ENCODE data around the gene DDX42. TPM values are rescaled to one million over a fixed set of nuclear protein-coding genes. Genes with fewer than 3 reads are reported as not detected.
A peak's percentile ranks its signal among the peaks of the same experiment; 100 is the strongest.

Gene DDX42
- total and polyA plus RNA-seq, 9 of the 15 experiments (the other 6 are each of a cell fraction or from before 2014, with no cell fraction given) = 16.5 to 149 (median 87.6) TPM

DNA sequence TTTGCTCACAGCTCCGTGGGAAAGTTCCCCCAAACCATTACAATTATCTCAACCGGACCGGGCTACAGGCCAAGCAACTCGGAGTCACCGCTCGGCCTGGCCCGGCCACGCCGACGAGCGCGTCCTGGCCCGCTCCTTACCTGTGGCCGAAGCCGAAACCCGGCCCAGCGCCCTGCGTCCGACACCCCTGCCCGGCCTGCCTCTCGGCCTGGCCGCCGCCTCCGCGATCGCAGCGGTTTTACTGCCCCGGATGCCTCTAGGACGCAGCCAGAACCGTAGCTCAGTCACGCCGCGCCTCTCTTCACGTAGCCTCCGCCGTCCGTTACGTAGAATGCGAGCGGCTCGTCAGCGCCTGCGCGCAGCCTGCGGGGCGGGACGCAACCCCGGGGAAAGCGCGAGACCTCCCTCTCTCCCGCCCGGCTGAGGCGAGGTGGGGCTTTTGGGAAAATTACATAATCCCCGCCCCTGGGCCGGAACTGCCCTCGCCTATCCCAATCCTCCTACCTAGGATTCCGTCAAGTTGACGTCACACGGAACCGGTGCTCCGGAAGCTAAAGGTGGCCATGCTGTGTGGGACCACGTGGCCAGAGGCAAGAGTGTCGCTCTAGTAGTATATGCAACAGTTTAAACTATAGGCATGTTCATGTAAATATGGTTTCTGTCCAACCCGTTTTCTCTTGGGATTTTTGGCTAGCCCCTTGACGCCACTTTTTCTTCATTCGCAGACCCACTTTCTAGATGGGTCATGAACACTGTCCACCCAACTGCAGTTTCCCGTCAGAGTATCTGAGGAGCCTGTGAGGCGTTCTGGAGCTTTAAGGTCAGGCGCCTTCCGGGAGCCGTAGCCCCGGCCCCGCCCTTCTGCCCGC lies 464 bp upstream of the DDX42 start, which contains the start of gene CCDC47 (continued):
- TF ChIP-seq, protein P1, sequence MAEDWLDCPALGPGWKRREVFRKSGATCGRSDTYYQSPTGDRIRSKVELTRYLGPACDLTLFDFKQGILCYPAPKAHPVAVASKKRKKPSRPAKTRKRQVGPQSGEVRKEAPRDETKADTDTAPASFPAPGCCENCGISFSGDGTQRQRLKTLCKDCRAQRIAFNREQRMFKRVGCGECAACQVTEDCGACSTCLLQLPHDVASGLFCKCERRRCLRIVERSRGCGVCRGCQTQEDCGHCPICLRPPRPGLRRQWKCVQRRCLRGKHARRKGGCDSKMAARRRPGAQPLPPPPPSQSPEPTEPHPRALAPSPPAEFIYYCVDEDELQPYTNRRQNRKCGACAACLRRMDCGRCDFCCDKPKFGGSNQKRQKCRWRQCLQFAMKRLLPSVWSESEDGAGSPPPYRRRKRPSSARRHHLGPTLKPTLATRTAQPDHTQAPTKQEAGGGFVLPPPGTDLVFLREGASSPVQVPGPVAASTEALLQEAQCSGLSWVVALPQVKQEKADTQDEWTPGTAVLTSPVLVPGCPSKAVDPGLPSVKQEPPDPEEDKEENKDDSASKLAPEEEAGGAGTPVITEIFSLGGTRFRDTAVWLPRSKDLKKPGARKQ (CRISPR knock-in tag; IDR thresholded peaks at IDR 0.05) = no peak
- TF ChIP-seq NEUROD1 (IDR thresholded peaks at IDR 0.05; ENCODE audit: borderline replicate concordance, low read depth, low read length, partially characterized antibody) (peak; percentile 66), POLR2AphosphoS2 (IDR thresholded peaks at IDR 0.05; ENCODE audit: low read length) (no peak), ZNF282 (CRISPR knock-in tag; IDR thresholded peaks at IDR 0.05) (no peak), PHB (CRISPR knock-in tag; IDR thresholded peaks at IDR 0.05) (0 out of 2 replicates have a peak, but pooled peaks have one; percentile 30), SRF (CRISPR knock-in tag; IDR thresholded peaks at IDR 0.05) (no peak; a peak in 1 of 4 replicates), RFX5 (IDR thresholded peaks at IDR 0.05; ENCODE audit: low read depth, low read length) (peak; percentile 46; the same call in 1 of the 2 replicates), HLTF (IDR thresholded peaks at IDR 0.05) (no peak), POLR2H (tag; IDR thresholded peaks at IDR 0.05; ENCODE audit: low read depth) (peak; percentile 92), FOXJ2 (tag; IDR thresholded peaks at IDR 0.05) (no peak)
- TF ChIP-seq, protein P2, sequence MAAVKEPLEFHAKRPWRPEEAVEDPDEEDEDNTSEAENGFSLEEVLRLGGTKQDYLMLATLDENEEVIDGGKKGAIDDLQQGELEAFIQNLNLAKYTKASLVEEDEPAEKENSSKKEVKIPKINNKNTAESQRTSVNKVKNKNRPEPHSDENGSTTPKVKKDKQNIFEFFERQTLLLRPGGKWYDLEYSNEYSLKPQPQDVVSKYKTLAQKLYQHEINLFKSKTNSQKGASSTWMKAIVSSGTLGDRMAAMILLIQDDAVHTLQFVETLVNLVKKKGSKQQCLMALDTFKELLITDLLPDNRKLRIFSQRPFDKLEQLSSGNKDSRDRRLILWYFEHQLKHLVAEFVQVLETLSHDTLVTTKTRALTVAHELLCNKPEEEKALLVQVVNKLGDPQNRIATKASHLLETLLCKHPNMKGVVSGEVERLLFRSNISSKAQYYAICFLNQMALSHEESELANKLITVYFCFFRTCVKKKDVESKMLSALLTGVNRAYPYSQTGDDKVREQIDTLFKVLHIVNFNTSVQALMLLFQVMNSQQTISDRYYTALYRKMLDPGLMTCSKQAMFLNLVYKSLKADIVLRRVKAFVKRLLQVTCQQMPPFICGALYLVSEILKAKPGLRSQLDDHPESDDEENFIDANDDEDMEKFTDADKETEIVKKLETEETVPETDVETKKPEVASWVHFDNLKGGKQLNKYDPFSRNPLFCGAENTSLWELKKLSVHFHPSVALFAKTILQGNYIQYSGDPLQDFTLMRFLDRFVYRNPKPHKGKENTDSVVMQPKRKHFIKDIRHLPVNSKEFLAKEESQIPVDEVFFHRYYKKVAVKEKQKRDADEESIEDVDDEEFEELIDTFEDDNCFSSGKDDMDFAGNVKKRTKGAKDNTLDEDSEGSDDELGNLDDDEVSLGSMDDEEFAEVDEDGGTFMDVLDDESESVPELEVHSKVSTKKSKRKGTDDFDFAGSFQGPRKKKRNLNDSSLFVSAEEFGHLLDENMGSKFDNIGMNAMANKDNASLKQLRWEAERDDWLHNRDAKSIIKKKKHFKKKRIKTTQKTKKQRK (IDR thresholded peaks at IDR 0.05; ENCODE audit: borderline replicate concordance, low read depth, low read length) = no peak
- TF ChIP-seq, protein P3, sequence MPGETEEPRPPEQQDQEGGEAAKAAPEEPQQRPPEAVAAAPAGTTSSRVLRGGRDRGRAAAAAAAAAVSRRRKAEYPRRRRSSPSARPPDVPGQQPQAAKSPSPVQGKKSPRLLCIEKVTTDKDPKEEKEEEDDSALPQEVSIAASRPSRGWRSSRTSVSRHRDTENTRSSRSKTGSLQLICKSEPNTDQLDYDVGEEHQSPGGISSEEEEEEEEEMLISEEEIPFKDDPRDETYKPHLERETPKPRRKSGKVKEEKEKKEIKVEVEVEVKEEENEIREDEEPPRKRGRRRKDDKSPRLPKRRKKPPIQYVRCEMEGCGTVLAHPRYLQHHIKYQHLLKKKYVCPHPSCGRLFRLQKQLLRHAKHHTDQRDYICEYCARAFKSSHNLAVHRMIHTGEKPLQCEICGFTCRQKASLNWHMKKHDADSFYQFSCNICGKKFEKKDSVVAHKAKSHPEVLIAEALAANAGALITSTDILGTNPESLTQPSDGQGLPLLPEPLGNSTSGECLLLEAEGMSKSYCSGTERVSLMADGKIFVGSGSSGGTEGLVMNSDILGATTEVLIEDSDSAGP (CRISPR knock-in tag; IDR thresholded peaks at IDR 0.05) = peak; percentile 83; the same call in 1 of the 2 replicates
- TF ChIP-seq, protein P4, sequence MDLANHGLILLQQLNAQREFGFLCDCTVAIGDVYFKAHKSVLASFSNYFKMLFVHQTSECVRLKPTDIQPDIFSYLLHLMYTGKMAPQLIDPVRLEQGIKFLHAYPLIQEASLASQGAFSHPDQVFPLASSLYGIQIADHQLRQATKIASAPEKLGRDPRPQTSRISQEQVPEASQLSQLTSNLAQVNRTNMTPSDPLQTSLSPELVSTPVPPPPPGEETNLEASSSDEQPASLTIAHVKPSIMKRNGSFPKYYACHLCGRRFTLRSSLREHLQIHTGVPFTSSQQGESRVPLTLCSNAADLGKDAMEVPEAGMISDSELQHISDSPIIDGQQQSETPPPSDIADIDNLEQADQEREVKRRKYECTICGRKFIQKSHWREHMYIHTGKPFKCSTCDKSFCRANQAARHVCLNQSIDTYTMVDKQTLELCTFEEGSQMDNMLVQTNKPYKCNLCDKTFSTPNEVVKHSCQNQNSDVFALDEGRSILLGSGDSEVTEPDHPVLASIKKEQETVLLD (IDR thresholded peaks at IDR 0.05) = peak; percentile 21
